Chondrocyte (in vitro differentiated cells): Measurements from ENCODE around the gene RFC2. TPM values are rescaled to one million over a fixed set of nuclear protein-coding genes. Genes with fewer than 3 reads are reported as not detected.
"Not testable (repeated sequence)": the region's sequence is repeated elsewhere in the genome, so short reads cannot be mapped to it uniquely, and the experiment has no call there.

Experiments
- DNase-seq: peaks from one replicate; pipeline ENCODE4 v3.0.0; 2021; ENCODE audit warnings: mixed read lengths, low spot score
- H3K27ac Mint-ChIP-seq: one replicate; pipeline ENCODE4 v1.8.0; 2021; ENCODE audit warnings: mild to moderate bottlenecking, moderate library complexity, mixed read lengths; ENCODE audit not compliant: unreplicated experiment
- H3K27me3 Mint-ChIP-seq: 2 replicates; pipeline ENCODE4 v1.8.0; 2021; ENCODE audit warnings: low read depth, mixed read lengths
- H3K36me3 Mint-ChIP-seq: 2 replicates; pipeline ENCODE4 v1.8.0; 2021; ENCODE audit warnings: low read depth, mixed read lengths
- H3K4me1 Mint-ChIP-seq: 2 replicates; pipeline ENCODE4 v1.8.0; 2021; ENCODE audit warnings: low read depth, mild to moderate bottlenecking, mixed read lengths
- H3K4me3 Mint-ChIP-seq: one replicate; pipeline ENCODE4 v1.8.0; 2021; ENCODE audit warnings: mild to moderate bottlenecking, moderate library complexity, mixed read lengths; ENCODE audit not compliant: unreplicated experiment
- H3K9me3 Mint-ChIP-seq: 2 replicates; pipeline ENCODE4 v1.8.0; 2021; ENCODE audit warnings: low read depth, mixed read lengths
- CTCF ChIP-seq: fragments of 200-600 bp; sonication (generic); IDR thresholded peaks from 2 replicates; pipeline ENCODE4 v1.5.0; 2021; ENCODE audit warnings: antibody characterized with exemption, mild to moderate bottlenecking, moderate library complexity
- total RNA-seq: library from RNA; stranded (reverse); gene quantifications from 3 replicates; pipeline ENCODE4 v1.2.1, GENCODE V29; 2021

The RFC2 gene
- total RNA-seq, 1 donor from 2014 or later: 11.0 TPM

DNA sequence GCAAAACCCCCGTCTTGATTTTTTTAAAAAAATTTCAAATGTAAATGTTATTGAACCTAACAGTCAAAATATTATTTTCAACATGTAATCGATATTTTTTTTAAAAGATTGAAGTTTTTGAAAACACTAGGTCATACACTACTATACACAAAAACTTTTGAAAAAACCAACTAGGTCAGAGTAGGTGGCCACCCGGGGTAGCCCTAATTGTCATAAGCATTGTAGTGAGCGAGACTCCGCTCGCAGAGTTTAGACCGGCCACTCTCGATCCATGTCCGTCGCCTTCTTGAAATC, 417 bp downstream of the RFC2 start:
- peaks cover 30% of the 10 kb centered on the region for H3K4me1 Mint-ChIP-seq
- no peak for TF ChIP-seq CTCF
- no peaks in the 10 kb centered on the region for H3K9me3 Mint-ChIP-seq
- peak overlapping the region; percentile 85 for H3K27ac Mint-ChIP-seq
- H3K27me3 Mint-ChIP-seq: no peaks in the 10 kb centered on the region
- H3K4me3 Mint-ChIP-seq: peak overlapping the region; percentile 91
- DNase-seq: no peak
- H3K36me3 Mint-ChIP-seq: peaks cover 14% of the 10 kb centered on the region

GRCh38 chr7:74253331-74253730, 868 bp downstream of the RFC2 start:
- DNase-seq: no peak
- H3K4me3 Mint-ChIP-seq: peak overlapping the region; percentile 91
- H3K27ac Mint-ChIP-seq: peak overlapping the region; percentile 12
- H3K4me1 Mint-ChIP-seq: peaks cover 30% of the 10 kb centered on the region
- no peaks in the 10 kb centered on the region for H3K27me3 Mint-ChIP-seq
- no peak for TF ChIP-seq CTCF
- peaks cover 16% of the 10 kb centered on the region for H3K36me3 Mint-ChIP-seq
- H3K9me3 Mint-ChIP-seq: no peaks in the 10 kb centered on the region

- Mint-ChIP-seq H3K4me1 (peaks cover 30% of the 10 kb centered on the region), H3K9me3 (no peaks in the 10 kb centered on the region), H3K27ac (no peak overlapping the region), H3K27me3 (no peaks in the 10 kb centered on the region), H3K4me3 (peak overlapping the region; percentile 40), H3K36me3 (peaks cover 16% of the 10 kb centered on the region)
- DNase-seq: no peak
- no peak for TF ChIP-seq CTCF
Measured at GRCh38 chr7:74252893-74253292, 1.3 kb downstream of the RFC2 start.

- not testable (repeated sequence) for H3K4me3 Mint-ChIP-seq, H3K27ac Mint-ChIP-seq
Measured at GRCh38 chr7:74249058-74249457, 5.1 kb downstream of the RFC2 start.

GRCh38 chr7:74248156-74248555, 6.0 kb downstream of the RFC2 start:
- Mint-ChIP-seq H3K4me3 (no peak overlapping the region), H3K36me3 (peaks cover 17% of the 10 kb centered on the region), H3K27ac (no peak overlapping the region), H3K27me3 (no peaks in the 10 kb centered on the region), H3K9me3 (no peaks in the 10 kb centered on the region), H3K4me1 (peaks cover 3% of the 10 kb centered on the region)
- no peak for TF ChIP-seq CTCF
- no peak for DNase-seq

More at GRCh38 chr7:74249058-74249457, 5.1 kb downstream of the RFC2 start:
- H3K27me3 Mint-ChIP-seq, H3K4me1 Mint-ChIP-seq, DNase-seq, H3K9me3 Mint-ChIP-seq: not testable (repeated sequence)
- peaks cover 17% of the 10 kb centered on the region for H3K36me3 Mint-ChIP-seq

- Mint-ChIP-seq H3K36me3 (peaks cover 20% of the 10 kb centered on the region), H3K9me3 (no peaks in the 10 kb centered on the region), H3K4me3 (no peak overlapping the region), H3K4me1 (peaks cover 4% of the 10 kb centered on the region), H3K27me3 (no peaks in the 10 kb centered on the region), H3K27ac (no peak overlapping the region)
- DNase-seq: no peak
- TF ChIP-seq CTCF: no peak
Measured at GRCh38 chr7:74246497-74246896, 7.7 kb downstream of the RFC2 start.
